ENCODE results near the gene MAPK1.

GRCh38 chr22:21837248-21837979 is 30.0 kb downstream of the MAPK1 start:
- TF ChIP-seq CTCF (IDR thresholded peaks at IDR 0.05) (no peak), POLR2A (IDR thresholded peaks at IDR 0.05) (no peak)

Data from upper lobe of left lung (tissue), 4 donors.